Breast epithelium (tissue), 4 donors: ENCODE measurements around the gene C1R. TPM values are rescaled to one million over a fixed set of nuclear protein-coding genes. Genes with fewer than 3 reads are reported as not detected.
"Not testable (repeated sequence)": the region's sequence is repeated elsewhere in the genome, so short reads cannot be mapped to it uniquely, and the experiment has no call there.

Experiments
- DNase-seq, 2 donors: peaks; one replicate each; pipeline ENCODE4 v3.0.0-alpha.2; 2019; ENCODE audit warnings: low spot score in 2 of 2
- H3K27ac ChIP-seq, 2 donors: fragments of 200-600 bp; sonication (generic) in 1 of 2; one replicate each; pipeline ENCODE4 v1.5.1; 2016 to 2019; ENCODE audit warnings: mild to moderate bottlenecking in 1 of 2
- H3K27me3 ChIP-seq, 2 donors: fragments of 200-600 bp; sonication (generic) in 1 of 2; one replicate each; pipeline versions ENCODE4 v1.5.1 to v1.6.0; 2017 to 2019; ENCODE audit warnings: control low read depth in 1 of 2, mild to moderate bottlenecking in 1 of 2
- H3K36me3 ChIP-seq: fragments of 200-600 bp; one replicate; pipeline ENCODE4 v1.5.1; 2019
- H3K4me1 ChIP-seq, 2 donors: fragments of 200-600 bp; sonication (generic); one replicate each; pipeline ENCODE4 v1.5.1; 2016 to 2019; ENCODE audit warnings: control low read depth in 1 of 2
- H3K4me3 ChIP-seq, 3 donors: fragments of 200-600 bp; sonication (generic); 1 replicate in 2 of 3; 2 replicates in 1 of 3; pipeline ENCODE4 v1.5.1; 2016 to 2019; ENCODE audit warnings: mild to moderate bottlenecking in 3 of 3, moderate library complexity in 2 of 3
- H3K9me3 ChIP-seq, 2 donors: fragments of 200-600 bp; sonication (generic) in 1 of 2; one replicate each; pipeline ENCODE4 v1.5.1; 2016 to 2019; ENCODE audit warnings: control low read depth in 1 of 2
- POLR2A ChIP-seq: fragments of 450-650 bp; IDR thresholded peaks from one replicate; pipeline ENCODE4 v1.6.1; 2016; ENCODE audit warnings: antibody characterized with exemption, mild to moderate bottlenecking, moderate library complexity
- POLR2AphosphoS5 ChIP-seq, 3 donors: sonication (generic); formaldehyde crosslinking; IDR thresholded peaks; one replicate each; pipeline ENCODE4 v1.6.1; 2017; ENCODE audit warnings: antibody characterized with exemption in 3 of 3
- intact Hi-C: fragments of 100-400 bp; cut with DNase I; formaldehyde crosslinking; loops from one replicate; pipeline ENCODE4 v1.15.1; 2023; ENCODE audit warnings: low total_unique reads
- total RNA-seq, 3 donors: library from RNA; depleted of rRNA; stranded (reverse); fragments of >200 nt; gene quantifications; one replicate each; pipeline ENCODE4 v1.1.0, GENCODE V29; 2016
- TF ChIP-seq, protein P1 (sequence below), 3 donors: fragments of 450-650 bp; IDR thresholded peaks; one replicate each; pipeline ENCODE4 v1.5.1; 2016 to 2017; ENCODE audit warnings: antibody characterized with exemption in 3 of 3, mild to moderate bottlenecking in 3 of 3, moderate library complexity in 3 of 3

C1R gene
- total RNA-seq, 3 donors from 2014 or later: 302 to 773 (median 582) TPM

DNA sequence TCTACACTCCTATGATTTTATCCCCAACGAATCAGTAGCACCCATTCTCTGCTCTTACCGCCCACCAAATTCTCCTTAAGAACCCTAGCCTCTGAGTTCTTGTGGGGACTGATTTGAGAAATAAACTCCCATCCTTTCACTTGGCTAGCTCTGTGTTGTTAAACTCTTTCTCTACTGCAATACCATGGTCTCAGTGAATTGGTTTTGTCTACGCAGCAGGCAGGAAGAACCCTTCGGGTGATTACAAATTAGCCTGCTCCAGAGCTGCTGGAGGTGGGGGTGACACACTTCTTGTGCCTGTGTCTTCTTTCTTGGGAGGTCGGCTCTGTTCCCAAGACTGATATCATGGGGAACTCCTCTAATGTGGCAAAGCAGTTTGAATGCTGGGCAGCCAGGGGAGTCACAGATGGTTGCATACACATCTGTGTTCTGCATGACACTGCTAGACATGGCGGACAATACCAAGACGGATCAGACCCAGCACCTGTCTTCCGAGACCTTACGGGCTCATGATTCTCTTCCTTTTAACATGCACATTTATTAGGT lies 33.3 kb downstream of the C1R start:
- no peaks in the 10 kb centered on the region for H3K27me3 ChIP-seq
- TF ChIP-seq POLR2A (no peak), POLR2AphosphoS5 (IDR thresholded peaks at IDR 0.05) (no peak)
- TF ChIP-seq, protein P1, sequence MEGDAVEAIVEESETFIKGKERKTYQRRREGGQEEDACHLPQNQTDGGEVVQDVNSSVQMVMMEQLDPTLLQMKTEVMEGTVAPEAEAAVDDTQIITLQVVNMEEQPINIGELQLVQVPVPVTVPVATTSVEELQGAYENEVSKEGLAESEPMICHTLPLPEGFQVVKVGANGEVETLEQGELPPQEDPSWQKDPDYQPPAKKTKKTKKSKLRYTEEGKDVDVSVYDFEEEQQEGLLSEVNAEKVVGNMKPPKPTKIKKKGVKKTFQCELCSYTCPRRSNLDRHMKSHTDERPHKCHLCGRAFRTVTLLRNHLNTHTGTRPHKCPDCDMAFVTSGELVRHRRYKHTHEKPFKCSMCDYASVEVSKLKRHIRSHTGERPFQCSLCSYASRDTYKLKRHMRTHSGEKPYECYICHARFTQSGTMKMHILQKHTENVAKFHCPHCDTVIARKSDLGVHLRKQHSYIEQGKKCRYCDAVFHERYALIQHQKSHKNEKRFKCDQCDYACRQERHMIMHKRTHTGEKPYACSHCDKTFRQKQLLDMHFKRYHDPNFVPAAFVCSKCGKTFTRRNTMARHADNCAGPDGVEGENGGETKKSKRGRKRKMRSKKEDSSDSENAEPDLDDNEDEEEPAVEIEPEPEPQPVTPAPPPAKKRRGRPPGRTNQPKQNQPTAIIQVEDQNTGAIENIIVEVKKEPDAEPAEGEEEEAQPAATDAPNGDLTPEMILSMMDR (IDR thresholded peaks at IDR 0.05): no peak
- intact Hi-C loops: no loop called here
- no peaks in the 10 kb centered on the region for H3K9me3 ChIP-seq
- DNase-seq: no peak
- no peaks in the 10 kb centered on the region for H3K36me3 ChIP-seq
- H3K4me3 ChIP-seq: no peak overlapping the region
- no peaks in the 10 kb centered on the region for H3K4me1 ChIP-seq
- H3K27ac ChIP-seq: peak overlapping the region in 1 of 2 donors; percentile 26

DNA sequence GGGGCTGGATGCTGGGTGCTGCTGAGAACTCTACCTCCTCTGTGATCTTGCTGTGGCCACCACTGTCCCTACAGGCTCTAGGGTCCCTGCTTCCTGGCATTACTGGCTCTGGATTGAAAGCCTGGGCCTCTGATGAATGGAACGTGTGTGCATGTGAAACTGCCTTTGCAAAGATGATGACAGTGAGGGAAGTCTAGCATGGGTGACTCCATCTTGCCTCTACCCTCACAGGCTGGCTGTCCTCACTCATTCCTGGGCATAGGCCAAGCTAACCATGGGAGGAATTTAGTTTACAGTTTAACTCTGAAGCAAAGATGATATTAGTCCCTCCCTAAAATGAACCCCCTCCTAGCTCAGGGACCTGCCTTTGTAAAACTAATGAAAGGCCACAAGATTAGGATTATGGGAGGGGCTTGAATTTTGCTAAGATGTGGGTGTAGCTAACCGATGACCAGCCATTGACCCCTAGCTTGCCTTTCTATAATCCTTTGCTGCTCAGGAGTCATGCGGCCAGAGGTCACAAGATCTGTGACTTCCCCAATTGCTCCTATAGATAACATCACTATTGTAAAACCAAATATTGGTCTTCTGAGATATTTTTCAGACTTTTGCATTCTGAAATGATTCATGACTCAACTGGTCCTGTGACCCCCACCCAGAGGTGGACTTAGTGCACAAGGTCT lies 33.9 kb downstream of the C1R start:
- Histone ChIP-seq H3K27ac (peak overlapping the region in 1 of 2 donors; percentile 26), H3K4me1 (no peaks in the 10 kb centered on the region), H3K27me3 (no peaks in the 10 kb centered on the region), H3K9me3 (no peaks in the 10 kb centered on the region), H3K4me3 (no peak overlapping the region), H3K36me3 (no peaks in the 10 kb centered on the region)
- no peak for DNase-seq
- TF ChIP-seq, protein P1 (IDR thresholded peaks at IDR 0.05): no peak
- TF ChIP-seq POLR2A (no peak), POLR2AphosphoS5 (IDR thresholded peaks at IDR 0.05) (no peak)
- intact Hi-C loops: no loop called here

DNA sequence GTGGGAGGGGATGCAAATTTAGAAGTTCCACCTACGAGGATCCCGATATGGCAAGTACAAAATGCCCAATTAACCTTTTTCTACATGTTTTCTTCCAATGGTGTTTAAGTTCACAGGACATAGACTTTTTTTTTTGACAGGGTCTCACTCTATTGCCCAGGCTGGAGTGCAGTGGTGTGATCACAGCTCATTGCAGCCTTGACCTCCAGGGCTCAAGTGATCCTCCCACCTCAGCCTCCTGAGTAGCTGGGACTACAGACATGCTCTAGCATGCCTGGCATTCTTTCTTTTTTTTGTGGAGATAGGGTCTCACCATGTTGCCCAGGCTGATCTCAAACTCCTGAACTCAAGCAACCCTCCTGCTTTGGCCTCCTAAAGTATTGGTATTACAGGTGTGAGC lies 36.5 kb downstream of the C1R start:
- intact Hi-C loops, H3K4me1 ChIP-seq, H3K27ac ChIP-seq, H3K9me3 ChIP-seq, DNase-seq, H3K27me3 ChIP-seq, H3K4me3 ChIP-seq, H3K36me3 ChIP-seq: not testable (repeated sequence)

DNA sequence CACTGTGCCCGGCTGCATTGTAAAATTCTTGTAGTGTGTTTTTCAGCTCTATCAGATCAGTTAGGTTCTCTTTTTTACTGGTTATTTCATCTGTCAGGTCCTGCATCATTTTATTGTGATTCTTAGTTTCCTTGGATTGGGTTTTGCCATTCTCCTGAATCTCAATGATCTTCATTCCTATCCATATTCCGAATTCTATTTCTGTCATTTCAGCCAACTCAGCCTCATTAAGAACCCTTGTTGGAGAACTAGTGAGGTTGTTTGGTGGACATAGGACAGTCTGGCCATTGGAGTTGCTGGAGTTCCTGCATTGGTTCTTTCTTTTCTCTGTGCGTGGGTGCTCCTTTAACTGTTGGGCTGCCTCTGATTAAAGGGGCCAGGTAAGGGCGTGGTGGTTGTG lies 37.3 kb downstream of the C1R start:
- Histone ChIP-seq H3K4me3 (no peak overlapping the region), H3K36me3 (no peaks in the 10 kb centered on the region), H3K4me1 (no peaks in the 10 kb centered on the region), H3K9me3 (no peaks in the 10 kb centered on the region), H3K27ac (no peak overlapping the region), H3K27me3 (no peaks in the 10 kb centered on the region)
- no peak for DNase-seq
- intact Hi-C loops: no loop called here
- TF ChIP-seq POLR2AphosphoS5 (IDR thresholded peaks at IDR 0.05) (no peak), POLR2A (no peak)
- TF ChIP-seq, protein P1 (IDR thresholded peaks at IDR 0.05): no peak

DNA sequence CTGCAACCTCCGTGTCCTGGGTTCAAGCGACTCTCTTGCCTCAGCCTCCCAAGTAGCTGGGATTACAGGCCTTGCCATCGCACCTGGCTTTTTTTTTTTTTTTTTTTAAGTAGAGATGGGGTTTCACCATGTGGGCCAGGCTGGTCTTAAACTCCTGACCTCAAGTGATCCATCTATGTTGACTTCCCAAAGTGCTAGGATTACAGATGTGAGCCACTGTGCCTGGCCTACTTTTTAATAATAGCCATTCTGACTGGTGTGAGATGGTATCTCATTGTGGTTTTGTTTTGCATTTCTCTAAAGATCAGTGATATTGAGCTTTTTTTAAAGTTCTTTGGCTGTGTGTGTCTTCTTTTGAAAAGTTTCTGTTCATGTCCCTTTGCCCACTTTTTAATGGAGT lies 42.3 kb downstream of the C1R start:
- not testable (repeated sequence) for H3K27ac ChIP-seq, H3K9me3 ChIP-seq, H3K36me3 ChIP-seq, H3K27me3 ChIP-seq, H3K4me3 ChIP-seq, DNase-seq, H3K4me1 ChIP-seq
- intact Hi-C loops: loop anchor here (5.0 kb wide), 1 partner anchor 927 kb away; no protein-coding TSS in a partner anchor

DNA sequence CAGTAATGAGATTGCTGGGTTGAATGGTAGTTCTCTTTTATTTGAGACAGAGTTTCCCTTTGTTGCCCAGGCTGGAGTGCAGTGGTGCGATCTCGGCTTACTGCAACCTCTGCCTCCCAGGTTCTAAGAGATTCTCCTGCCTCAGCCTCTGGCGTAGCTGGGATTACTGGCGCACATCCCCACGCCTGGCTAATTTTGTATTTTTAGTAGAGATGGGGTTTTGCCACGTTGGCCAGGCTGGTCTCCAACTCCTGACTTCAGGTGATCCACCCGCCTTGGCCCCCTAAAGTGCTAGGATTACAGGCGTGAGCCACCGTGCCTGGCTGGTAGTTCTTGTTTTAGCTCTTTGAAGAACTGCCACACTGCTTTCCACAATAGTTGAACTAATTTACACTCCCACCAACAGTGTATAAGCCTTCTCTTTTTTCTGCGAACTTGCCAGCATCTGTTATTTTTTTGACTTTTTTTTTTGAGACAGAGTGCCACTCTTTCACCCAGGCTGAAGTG lies 42.7 kb downstream of the C1R start:
- H3K9me3 ChIP-seq, H3K4me3 ChIP-seq, DNase-seq, H3K27me3 ChIP-seq, H3K27ac ChIP-seq, H3K36me3 ChIP-seq, H3K4me1 ChIP-seq: not testable (repeated sequence)
- intact Hi-C loops: loop anchor here (5.0 kb wide), 1 partner anchor 928 kb away; no protein-coding TSS in a partner anchor
